NCI-H1694 (cell line): ENCODE measurements around the gene MACROH2A1.

Source experiments
- DNase-seq: peaks from one replicate; lab custom pipeline; 2025; lab: John Stamatoyannopoulos, UW

The MACROH2A1 gene

DNA sequence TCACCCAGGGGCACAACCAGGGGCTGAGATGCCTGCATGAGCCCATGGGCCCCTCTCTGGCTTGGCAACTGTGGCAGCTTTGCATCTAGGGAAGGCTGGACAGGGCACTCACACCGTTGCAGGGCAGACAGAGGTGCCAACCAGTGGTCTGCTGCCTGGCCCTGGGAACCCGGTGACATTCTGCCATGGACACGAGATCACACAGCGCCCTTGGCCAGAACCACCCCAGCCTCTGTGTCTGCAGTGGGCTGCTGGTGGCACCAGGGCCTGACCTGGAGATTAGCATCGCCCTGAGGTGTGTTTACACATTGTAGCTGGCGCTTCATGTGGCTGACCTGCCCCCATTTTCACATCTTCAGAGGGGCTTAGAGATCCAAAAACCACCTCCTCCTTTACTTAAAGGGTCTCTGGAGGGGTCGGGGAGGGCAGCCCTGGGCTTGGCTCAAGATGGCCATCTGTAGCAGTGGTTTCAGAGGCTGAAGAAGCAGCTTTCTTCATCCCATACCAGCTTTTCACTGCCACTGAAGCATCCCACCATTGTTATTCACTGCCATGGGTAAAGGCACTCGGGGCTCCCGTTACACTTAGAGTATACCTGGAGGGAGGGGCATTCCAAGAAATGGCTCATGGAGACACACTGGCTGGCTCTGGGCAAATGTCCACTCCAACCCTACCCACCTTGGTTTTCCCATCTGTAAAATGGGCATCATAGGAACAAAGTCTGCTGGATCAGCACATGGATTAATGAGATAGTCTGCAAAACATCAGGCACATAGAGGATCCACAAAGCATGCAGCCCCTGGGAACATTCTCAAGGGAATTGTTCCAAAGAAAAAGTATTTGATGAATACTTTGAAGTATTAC, 36.7 kb upstream of the MACROH2A1 start:
- DNase-seq: no peak

DNA sequence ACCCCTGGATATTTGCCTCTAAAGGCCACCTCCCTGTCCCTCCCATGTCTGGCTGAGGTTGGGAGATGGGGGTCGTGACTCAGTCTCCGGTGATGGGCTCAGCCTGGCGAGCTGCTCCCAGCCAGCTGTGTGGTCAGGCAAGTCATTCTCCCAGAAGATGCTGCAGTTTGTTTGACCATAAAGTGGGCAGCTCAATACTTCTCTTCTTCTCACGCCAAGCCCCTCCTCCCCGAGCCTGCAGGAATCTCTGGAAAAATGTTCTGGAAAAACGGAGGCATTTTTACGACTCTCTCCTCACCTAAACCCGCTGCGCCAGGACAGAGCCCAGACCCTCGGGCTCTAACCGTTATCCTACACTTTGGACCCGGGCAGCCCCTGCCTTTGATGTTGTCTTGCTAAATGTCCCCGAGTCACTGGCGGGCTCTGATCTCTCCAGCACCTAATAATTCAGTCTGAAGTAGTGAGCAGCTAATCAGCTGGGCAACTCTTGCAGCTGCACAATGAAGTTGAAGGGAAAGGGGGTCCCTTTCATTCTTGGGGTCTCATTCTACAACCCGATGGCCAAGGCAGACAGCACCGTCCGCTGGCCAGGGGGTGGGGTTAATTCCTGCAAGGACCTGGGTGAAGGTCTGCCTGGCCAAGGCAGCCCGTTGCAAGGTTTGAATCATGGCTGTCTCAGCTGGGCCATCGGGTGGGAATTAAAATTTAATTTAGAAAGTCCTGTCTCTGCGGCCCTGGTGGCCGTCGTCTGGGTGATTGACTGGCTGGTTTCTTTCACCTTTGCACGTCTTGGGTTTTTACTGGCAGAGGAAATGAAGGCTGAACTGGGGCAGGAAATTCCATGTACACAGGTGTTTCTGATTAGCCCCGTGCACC, 35.8 kb upstream of the MACROH2A1 start:
- no peak for DNase-seq

DNA sequence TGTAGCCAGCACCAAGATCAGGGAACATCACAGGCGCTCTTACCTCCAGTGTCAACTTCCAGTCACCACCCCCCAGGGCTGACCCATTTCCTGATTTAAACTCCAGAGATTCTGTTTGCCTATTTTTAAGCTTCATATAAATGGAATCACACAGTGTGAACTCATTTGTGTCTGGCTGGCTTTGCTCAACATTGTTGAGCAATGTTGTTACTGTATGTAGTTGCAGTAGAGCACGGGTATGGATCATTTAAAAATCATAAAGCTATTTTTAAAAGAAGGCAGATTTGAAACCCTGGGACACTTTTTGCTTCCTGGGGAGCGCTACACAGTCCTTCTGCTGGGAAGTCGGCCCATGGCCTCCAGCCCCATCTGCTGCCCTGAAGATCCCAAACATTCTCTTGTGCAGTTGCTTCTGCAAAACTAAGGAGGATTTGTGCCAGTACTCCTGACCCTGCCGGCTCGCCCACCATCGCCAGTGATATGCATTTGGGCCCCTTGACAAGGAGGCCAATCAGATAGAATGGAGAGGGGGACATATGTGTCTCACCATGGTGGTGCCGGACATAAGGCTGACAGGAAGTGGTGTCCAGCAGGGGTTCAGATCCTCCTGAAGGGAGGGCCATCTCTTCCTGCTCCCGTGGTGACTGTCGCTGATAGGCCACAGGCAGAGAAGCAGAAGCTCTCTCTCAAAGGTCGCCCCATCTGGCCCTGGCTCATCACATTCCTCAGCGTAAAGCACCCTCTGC, 34.8 kb upstream of the MACROH2A1 start:
- no peak for DNase-seq

GRCh38 chr5:135432113-135432512, 33.1 kb upstream of the MACROH2A1 start:
- no peak for DNase-seq

GRCh38 chr5:135430135-135430437, 31.1 kb upstream of the MACROH2A1 start:
- no peak for DNase-seq

GRCh38 chr5:135429301-135430134, 30.5 kb upstream of the MACROH2A1 start:
- no peak for DNase-seq

GRCh38 chr5:135428586-135428985, 29.6 kb upstream of the MACROH2A1 start:
- no peak for DNase-seq

- DNase-seq: peak; percentile 70
These were observed 27.4 kb upstream of the MACROH2A1 start for GRCh38 chr5:135426102-135427082.

- no peak for DNase-seq
These were observed 26.6 kb upstream of the MACROH2A1 start for GRCh38 chr5:135425641-135426040.

DNA sequence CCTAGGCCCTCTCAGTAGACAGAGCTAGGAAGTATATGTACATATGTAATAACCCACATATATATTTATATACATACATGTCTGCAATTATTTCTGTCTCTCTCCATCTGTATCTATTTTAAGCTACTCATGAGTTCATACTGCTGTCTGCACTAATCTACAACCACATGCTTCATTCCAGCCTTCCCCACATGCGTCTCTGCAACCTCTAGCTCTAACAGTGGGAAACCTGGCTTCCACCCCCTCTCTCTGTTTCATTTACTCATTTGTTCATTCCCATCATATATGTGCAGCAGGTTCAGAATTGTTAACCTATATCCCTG, 24.8 kb upstream of the MACROH2A1 start:
- no peak for DNase-seq

DNA sequence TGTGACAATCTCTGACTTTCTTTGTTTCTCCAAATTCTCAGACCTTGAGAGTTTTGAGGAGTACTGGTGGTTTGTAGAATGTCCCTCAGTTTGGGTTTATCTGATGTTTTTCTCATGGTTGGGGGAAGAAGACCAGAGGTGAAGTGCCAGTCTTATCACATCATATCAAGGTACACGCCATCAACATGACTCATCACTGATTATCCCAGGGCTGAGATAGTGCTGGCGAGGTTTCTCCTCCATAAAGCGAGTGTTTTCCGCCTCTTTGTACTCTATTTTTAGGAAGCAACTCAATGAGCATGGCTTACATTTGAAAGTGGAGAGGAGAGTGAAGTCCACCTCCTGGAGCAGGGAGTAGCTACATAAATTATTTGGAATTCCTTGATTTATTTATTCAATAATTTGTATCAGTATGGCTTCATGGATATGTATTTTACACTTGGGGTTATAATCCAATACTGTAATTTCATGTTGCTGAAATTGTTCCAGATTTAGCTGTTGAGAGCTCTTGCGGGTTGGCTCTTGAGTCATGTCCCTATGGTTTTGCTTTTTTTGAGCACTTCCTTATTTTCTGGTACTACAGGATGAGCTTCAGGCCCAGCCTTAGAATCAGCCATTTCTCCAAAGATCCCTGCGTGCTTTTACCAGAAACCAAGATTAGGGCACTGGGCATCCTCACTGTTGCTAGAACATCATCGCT, 24.3 kb upstream of the MACROH2A1 start:
- DNase-seq: no peak

- DNase-seq: no peak
These were observed 23.4 kb upstream of the MACROH2A1 start for GRCh38 chr5:135422419-135422818.

GRCh38 chr5:135417083-135417482, 18.1 kb upstream of the MACROH2A1 start:
- DNase-seq: no peak

DNA sequence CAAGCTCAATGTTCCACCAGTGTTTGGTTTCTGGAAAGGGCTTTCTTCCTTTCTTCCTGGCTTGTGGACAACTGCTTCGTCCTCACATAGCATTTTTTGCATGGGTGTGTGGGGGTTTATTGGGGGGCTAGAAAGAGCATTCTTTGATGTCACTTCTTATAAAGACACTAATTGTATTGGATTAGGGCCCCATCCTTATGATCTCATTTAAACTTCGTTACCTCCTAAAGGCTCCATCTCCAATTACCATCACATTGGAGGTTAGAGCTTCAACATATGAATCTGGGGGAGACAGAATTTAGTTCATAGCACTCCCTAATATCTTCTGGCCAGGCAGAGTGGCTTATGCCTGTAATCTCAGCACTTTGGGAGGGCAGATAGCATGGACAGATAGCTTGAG, 6.1 kb upstream of the MACROH2A1 start:
- no peak for DNase-seq

DNA sequence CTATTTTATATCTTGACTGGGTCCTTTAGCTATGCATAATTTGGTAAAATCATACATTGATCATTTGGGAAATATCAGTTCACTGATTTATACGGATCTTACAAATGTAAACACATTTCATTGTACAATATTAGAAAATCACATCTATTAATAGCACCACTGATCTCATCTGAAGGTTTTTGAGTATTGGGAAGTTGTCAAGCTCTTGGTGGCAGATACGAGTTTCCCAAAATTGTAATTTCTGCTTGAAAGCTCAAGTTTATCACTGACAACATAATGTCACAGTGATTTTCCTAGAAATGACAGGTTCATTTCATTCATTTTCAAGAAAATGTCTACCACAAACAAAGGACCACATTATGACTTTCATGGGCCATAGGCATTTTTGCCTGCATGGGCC, 3.0 kb upstream of the MACROH2A1 start:
- no peak for DNase-seq

DNA sequence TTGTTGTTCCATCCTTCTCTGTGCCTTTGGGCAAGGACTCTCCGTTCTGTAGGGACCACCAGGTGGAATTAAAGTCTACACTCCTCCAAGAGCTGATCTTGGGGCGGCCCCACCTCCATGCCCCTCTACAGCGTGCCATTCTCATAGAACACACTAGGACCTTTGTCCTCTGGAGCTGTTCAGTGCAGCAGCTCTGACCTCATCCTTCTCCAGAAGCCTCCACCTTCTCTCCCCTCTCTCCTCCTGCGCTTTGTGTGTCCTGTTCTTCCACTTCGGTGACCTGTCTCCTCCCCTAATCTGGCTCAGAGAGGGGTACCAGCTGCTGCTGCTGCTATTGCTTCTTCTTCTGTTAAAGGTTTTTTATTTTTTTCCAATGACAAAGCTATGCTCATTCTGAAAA, 1.8 kb upstream of the MACROH2A1 start:
- DNase-seq: peak; percentile 72

DNA sequence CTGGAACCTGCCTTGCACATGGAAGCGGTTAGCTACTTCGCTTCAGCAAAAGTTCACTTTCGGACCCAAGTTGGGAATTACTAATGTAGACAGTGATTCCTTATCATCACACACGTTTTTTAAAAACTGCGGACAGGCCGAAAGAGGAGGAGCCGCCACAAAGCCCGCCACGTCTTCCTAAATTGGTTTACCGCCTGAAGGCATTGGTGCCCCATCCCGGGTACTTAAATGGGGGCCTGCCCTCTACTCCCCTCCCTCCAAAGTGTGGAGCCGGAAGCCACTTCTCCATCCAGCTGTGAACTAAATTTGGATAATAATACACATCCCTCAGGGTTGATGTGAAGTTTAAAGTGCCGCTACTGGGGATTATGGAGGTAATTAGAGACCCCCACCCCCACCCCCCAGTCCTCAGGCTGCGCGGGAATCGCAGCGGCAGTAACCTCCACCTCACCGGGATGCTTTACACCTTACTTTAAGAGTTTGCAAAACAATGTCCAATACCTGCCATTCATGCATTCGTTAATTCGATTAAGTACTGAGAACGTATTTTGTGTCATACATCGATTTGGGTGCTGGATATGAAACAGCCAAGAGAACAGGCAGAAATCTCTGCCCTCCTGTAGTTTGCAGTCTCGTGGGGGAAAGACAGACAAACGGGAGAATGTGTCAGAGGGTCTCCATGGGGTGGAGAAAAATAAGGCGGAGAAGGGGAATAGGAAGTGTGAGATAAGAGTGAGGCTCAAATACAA, 937 bp upstream of the MACROH2A1 start:
- no peak for DNase-seq

GRCh38 chr5:135398160-135398854, 724 bp downstream of the MACROH2A1 start:
- DNase-seq: no peak

- no peak for DNase-seq
These were observed 1.9 kb downstream of the MACROH2A1 start for GRCh38 chr5:135397084-135397483.
